IgD-negative memory B cell (primary cell): ENCODE data around the gene CCSER1. TPM values are rescaled to one million over a fixed set of nuclear protein-coding genes. Genes with fewer than 3 reads are reported as not detected.

Experiments
- H3K27ac Mint-ChIP-seq, 3 donors: one replicate each; pipeline ENCODE4 v1.8.0; 2020 to 2022; ENCODE audit warnings: mild to moderate bottlenecking in 3 of 3, mixed read lengths in 3 of 3, moderate library complexity in 1 of 3
- H3K27me3 Mint-ChIP-seq: one replicate; pipeline ENCODE4 v1.8.0; 2021; ENCODE audit warnings: mixed read lengths
- H3K36me3 Mint-ChIP-seq: one replicate; pipeline ENCODE4 v1.8.0; 2020; ENCODE audit warnings: mild to moderate bottlenecking, mixed read lengths
- H3K4me1 Mint-ChIP-seq, 3 donors: one replicate each; pipeline ENCODE4 v1.8.0; 2020 to 2022; ENCODE audit warnings: mixed read lengths in 3 of 3, mild to moderate bottlenecking in 1 of 3
- H3K4me3 Mint-ChIP-seq, 4 donors: one replicate each; pipeline ENCODE4 v1.8.0; 2020 to 2022; ENCODE audit warnings: mild to moderate bottlenecking in 4 of 4, mixed read lengths in 4 of 4, moderate library complexity in 3 of 4
- H3K9me3 Mint-ChIP-seq, 3 donors: one replicate each; pipeline ENCODE4 v1.8.0; 2020 to 2021; ENCODE audit warnings: mixed read lengths in 3 of 3, mild to moderate bottlenecking in 1 of 3
- polyA plus RNA-seq: library from polyadenylated mRNA; unstranded; fragments of 300-500 nt; fragmentation: Illumina TruSeq; gene quantifications from one replicate; pipeline ENCODE4 v1.2.3, GENCODE V29; 2021

Gene CCSER1
- polyA plus RNA-seq, 1 donor from 2014 or later = 4.7 TPM

- H3K27me3 Mint-ChIP-seq = no peaks in the 10 kb centered on the region
- peaks cover 0 to 7% (median 7%) of the 10 kb centered on the region in 3 donors for H3K4me1 Mint-ChIP-seq
- H3K36me3 Mint-ChIP-seq = peaks cover 2% of the 10 kb centered on the region
- H3K9me3 Mint-ChIP-seq = no peaks in the 10 kb centered on the region
- H3K4me3 Mint-ChIP-seq = no peak overlapping the region
- no peak overlapping the region for H3K27ac Mint-ChIP-seq
These were observed 7.2 kb upstream of the CCSER1 start for GRCh38 chr4:90120037-90120436.

DNA sequence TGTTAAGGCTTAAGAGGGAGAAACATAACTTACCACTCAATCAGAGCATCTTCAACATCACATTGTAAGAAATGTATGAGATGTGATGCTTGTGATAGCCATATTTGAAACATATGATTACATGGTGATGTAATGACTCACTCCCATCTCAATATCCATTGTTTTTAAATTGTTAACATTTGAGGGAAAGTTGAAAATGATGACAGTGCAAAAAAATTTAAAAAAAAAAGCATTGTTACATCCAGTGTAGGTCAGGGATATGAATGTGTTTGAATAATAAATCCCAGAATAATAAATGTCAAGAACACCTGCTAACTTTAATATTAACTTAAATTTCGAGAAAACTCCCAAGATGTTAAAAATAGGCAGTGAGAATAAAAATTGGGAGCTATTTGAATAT, 6.4 kb upstream of the CCSER1 start:
- Mint-ChIP-seq H3K36me3 (no peaks in the 10 kb centered on the region), H3K4me3 (no peak overlapping the region), H3K27me3 (no peaks in the 10 kb centered on the region), H3K9me3 (no peaks in the 10 kb centered on the region), H3K27ac (no peak overlapping the region), H3K4me1 (peaks cover 0 to 7% (median 7%) of the 10 kb centered on the region in 3 donors)

- Mint-ChIP-seq H3K27ac (no peak overlapping the region), H3K27me3 (no peaks in the 10 kb centered on the region), H3K4me1 (peaks cover 2 to 12% (median 7%) of the 10 kb centered on the region in 3 donors), H3K36me3 (no peaks in the 10 kb centered on the region), H3K4me3 (no peak overlapping the region), H3K9me3 (no peaks in the 10 kb centered on the region)
These were observed 5.4 kb upstream of the CCSER1 start for GRCh38 chr4:90121676-90122354.

- no peaks in the 10 kb centered on the region for H3K36me3 Mint-ChIP-seq
- H3K9me3 Mint-ChIP-seq = no peaks in the 10 kb centered on the region
- peaks cover 5 to 14% (median 7%) of the 10 kb centered on the region in 3 donors for H3K4me1 Mint-ChIP-seq
- H3K4me3 Mint-ChIP-seq = no peak overlapping the region
- H3K27me3 Mint-ChIP-seq = no peaks in the 10 kb centered on the region
- no peak overlapping the region for H3K27ac Mint-ChIP-seq
These were observed 4.8 kb upstream of the CCSER1 start for GRCh38 chr4:90122355-90122748.

GRCh38 chr4:90124276-90124675, 2.9 kb upstream of the CCSER1 start:
- Mint-ChIP-seq H3K9me3 (no peaks in the 10 kb centered on the region), H3K36me3 (no peaks in the 10 kb centered on the region), H3K27ac (no peak overlapping the region), H3K27me3 (no peaks in the 10 kb centered on the region), H3K4me1 (peaks cover 0 to 13% (median 7%) of the 10 kb centered on the region in 3 donors), H3K4me3 (no peak overlapping the region)

DNA sequence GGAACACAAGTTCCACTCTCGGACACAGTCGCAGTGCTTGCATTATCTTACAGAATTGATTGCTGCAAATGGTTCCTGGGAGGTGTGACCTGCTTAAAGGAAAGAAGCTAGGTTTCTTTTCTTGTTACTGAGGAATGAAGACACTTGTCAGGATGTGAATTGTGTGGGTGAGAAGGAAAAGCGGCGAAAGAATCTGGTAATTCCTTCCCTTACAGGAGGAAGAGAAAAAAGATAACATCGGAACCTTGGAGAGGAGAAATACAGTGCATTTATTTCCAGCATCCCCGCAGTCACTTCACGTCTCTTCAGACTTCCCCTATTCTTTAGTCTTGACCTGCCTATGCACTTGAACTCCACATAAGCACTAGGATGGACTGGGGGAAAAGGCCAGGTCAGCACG, 389 bp upstream of the CCSER1 start:
- H3K4me1 Mint-ChIP-seq = peaks cover 0 to 16% (median 7%) of the 10 kb centered on the region in 3 donors
- no peaks in the 10 kb centered on the region for H3K36me3 Mint-ChIP-seq
- H3K9me3 Mint-ChIP-seq = no peaks in the 10 kb centered on the region
- H3K4me3 Mint-ChIP-seq = peak overlapping the region; percentile 85 to 99 (median 94)
- H3K27me3 Mint-ChIP-seq = no peaks in the 10 kb centered on the region
- H3K27ac Mint-ChIP-seq = peak overlapping the region; percentile 72 to 98 (median 95)

- Mint-ChIP-seq H3K36me3 (no peaks in the 10 kb centered on the region), H3K27me3 (no peaks in the 10 kb centered on the region), H3K4me3 (peak overlapping the region; percentile 93 to 99 (median 96)), H3K4me1 (peaks cover 0 to 18% (median 7%) of the 10 kb centered on the region in 3 donors), H3K9me3 (no peaks in the 10 kb centered on the region), H3K27ac (peak overlapping the region; percentile 92 to 98 (median 95))
These were observed 632 bp downstream of the CCSER1 start for GRCh38 chr4:90127706-90128345.

DNA sequence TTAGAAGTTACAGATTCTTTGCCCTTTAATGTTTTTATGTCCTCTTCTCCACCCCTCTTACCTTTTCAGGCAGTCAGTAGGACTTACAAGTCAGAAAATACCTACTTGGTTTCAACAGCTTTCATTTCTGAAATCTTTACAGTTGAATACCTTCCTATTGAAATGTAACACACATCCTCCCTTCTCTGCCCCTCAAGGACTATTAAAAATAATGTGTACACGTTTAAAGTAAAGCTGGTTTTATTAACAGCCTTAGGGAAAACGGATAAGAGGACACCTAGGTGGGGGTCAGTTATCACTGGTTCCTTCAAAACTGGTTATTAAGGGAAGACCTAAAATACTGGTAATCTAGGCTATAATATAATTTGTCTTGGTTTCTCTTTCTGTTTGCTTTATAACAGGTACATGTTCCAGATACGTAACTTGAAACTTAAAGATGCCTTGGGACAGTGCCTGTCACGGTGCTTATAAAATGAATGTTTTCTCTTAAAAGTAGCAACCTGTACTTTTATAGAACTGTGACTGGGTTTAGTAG, 1.8 kb downstream of the CCSER1 start:
- Mint-ChIP-seq H3K9me3 (no peaks in the 10 kb centered on the region), H3K27me3 (no peaks in the 10 kb centered on the region), H3K4me3 (peak overlapping the region; percentile 92 to 96 (median 95)), H3K36me3 (no peaks in the 10 kb centered on the region), H3K27ac (peak overlapping the region; percentile 92 to 98 (median 93)), H3K4me1 (peaks cover 5 to 22% (median 7%) of the 10 kb centered on the region in 3 donors)

GRCh38 chr4:90130076-90130475, 2.9 kb downstream of the CCSER1 start:
- peaks cover 5 to 25% (median 9%) of the 10 kb centered on the region in 3 donors for H3K4me1 Mint-ChIP-seq
- no peaks in the 10 kb centered on the region for H3K27me3 Mint-ChIP-seq
- peak overlapping the region in 1 of 4 donors; percentile 58 for H3K4me3 Mint-ChIP-seq
- no peak overlapping the region for H3K27ac Mint-ChIP-seq
- no peaks in the 10 kb centered on the region for H3K36me3 Mint-ChIP-seq
- H3K9me3 Mint-ChIP-seq = no peaks in the 10 kb centered on the region

DNA sequence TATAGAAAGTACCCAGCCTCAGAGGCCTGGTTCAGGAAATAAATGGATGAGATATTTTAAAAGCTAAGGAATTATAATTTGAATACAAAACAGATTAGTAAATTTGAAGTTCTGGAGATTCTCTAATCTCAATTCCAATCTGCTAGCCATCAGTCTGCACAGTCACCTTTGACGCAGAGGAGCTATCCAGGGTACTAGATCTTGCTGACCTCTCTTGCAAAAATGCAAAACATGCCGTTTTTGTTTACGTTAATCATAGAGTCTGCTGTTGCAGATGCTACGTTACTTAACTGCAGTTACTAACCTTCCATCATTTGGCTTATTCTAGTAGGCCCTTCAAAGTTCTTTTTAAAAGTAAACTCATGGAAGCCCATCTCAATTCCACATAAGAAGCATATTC, 10.4 kb downstream of the CCSER1 start:
- H3K27me3 Mint-ChIP-seq = no peaks in the 10 kb centered on the region
- H3K9me3 Mint-ChIP-seq = no peaks in the 10 kb centered on the region
- H3K4me3 Mint-ChIP-seq = no peak overlapping the region
- H3K4me1 Mint-ChIP-seq = peaks cover 3 to 19% (median 5%) of the 10 kb centered on the region in 3 donors
- no peak overlapping the region for H3K27ac Mint-ChIP-seq
- no peaks in the 10 kb centered on the region for H3K36me3 Mint-ChIP-seq

GRCh38 chr4:90142081-90142480, 14.9 kb downstream of the CCSER1 start:
- H3K36me3 Mint-ChIP-seq = no peaks in the 10 kb centered on the region
- no peak overlapping the region for H3K27ac Mint-ChIP-seq
- no peak overlapping the region for H3K4me3 Mint-ChIP-seq
- H3K27me3 Mint-ChIP-seq = no peaks in the 10 kb centered on the region
- peaks cover 2 to 12% (median 4%) of the 10 kb centered on the region in 3 donors for H3K4me1 Mint-ChIP-seq
- H3K9me3 Mint-ChIP-seq = no peaks in the 10 kb centered on the region

DNA sequence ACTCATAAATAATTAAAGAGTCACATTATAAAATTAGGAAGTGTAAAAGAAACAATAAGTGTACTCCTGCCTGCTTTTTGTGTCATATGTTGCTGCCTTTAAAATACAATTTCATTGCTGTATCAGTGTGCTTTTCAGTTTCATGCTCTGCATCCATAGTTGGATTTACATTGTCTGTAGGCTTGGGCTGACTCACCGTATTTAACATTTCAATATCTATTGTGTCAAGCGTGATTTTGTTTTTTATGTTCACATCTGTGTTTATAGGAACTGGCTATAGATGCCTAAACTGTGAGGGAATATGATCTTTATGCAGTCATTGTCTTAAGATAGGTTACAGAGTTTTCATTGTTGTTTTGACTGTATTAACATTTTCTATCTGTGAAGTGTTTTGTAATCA, 18.1 kb downstream of the CCSER1 start:
- Mint-ChIP-seq H3K27ac (no peak overlapping the region), H3K9me3 (no peaks in the 10 kb centered on the region), H3K27me3 (no peaks in the 10 kb centered on the region), H3K4me1 (peaks cover 2 to 8% (median 6%) of the 10 kb centered on the region in 3 donors), H3K36me3 (no peaks in the 10 kb centered on the region), H3K4me3 (no peak overlapping the region)

- peaks cover 2 to 8% (median 6%) of the 10 kb centered on the region in 3 donors for H3K4me1 Mint-ChIP-seq
- no peak overlapping the region for H3K4me3 Mint-ChIP-seq
- H3K27ac Mint-ChIP-seq = no peak overlapping the region
- H3K27me3 Mint-ChIP-seq = no peaks in the 10 kb centered on the region
- no peaks in the 10 kb centered on the region for H3K9me3 Mint-ChIP-seq
- no peaks in the 10 kb centered on the region for H3K36me3 Mint-ChIP-seq
These were observed 19.1 kb downstream of the CCSER1 start for GRCh38 chr4:90146306-90146705.

GRCh38 chr4:90148574-90149148, 21.5 kb downstream of the CCSER1 start:
- no peaks in the 10 kb centered on the region for H3K27me3 Mint-ChIP-seq
- no peak overlapping the region for H3K4me3 Mint-ChIP-seq
- no peaks in the 10 kb centered on the region for H3K9me3 Mint-ChIP-seq
- H3K27ac Mint-ChIP-seq = no peak overlapping the region
- no peaks in the 10 kb centered on the region for H3K36me3 Mint-ChIP-seq
- H3K4me1 Mint-ChIP-seq = peaks cover 2 to 8% (median 2%) of the 10 kb centered on the region in 3 donors

DNA sequence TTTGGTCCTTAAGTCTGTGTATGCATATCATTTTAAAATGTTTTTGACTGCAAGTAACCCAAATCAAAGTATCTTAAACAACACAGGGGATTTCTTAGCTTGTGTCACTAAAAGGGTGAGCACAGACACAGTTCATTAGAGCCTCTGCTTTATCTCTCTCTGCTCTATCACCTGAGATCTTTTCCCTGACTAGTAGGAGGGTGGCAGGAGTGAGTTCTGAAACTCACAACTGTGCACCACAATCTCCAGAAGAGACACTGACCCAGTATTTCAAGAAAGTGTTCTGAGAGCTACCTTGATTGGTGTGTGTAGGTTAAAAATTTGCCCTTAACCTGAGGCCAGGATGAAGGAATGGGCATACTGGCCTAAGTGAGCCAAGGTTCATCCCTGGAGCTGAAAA, 24.8 kb downstream of the CCSER1 start:
- Mint-ChIP-seq H3K27me3 (no peaks in the 10 kb centered on the region), H3K27ac (no peak overlapping the region), H3K4me1 (peaks cover 0 to 5% (median 2%) of the 10 kb centered on the region in 3 donors), H3K36me3 (peaks cover 2% of the 10 kb centered on the region), H3K4me3 (no peak overlapping the region), H3K9me3 (peaks cover 0 to 3% (median 0%) of the 10 kb centered on the region in 3 donors)
